Astrocyte of the spinal cord (primary cell): ENCODE data around the gene UPK1B.

Experiments used
- DNase-seq: peaks from one replicate; pipeline ENCODE4 v3.0.0; 2011; ENCODE audit warnings: low read depth, low spot score
- H3K4me3 ChIP-seq: 2 replicates; pipeline ENCODE4 v1.5.1; 2011; ENCODE audit warnings: low read depth, mild to moderate bottlenecking, low read length, moderate library complexity
- in situ Hi-C: cut with HindIII; loops from 2 replicates; pipeline ENCODE4 v1.10.0; 2017; ENCODE audit warnings: low sequenced_read_pairs
- TF ChIP-seq, protein P1 (sequence below): IDR thresholded peaks from 2 replicates; pipeline ENCODE4 v1.5.1; 2012; ENCODE audit warnings: low read depth, mild to moderate bottlenecking, low read length, inconsistent platforms

The UPK1B gene

GRCh38 chr3:119194237-119195150 is 21.1 kb downstream of the UPK1B start:
- TF ChIP-seq, protein P1, sequence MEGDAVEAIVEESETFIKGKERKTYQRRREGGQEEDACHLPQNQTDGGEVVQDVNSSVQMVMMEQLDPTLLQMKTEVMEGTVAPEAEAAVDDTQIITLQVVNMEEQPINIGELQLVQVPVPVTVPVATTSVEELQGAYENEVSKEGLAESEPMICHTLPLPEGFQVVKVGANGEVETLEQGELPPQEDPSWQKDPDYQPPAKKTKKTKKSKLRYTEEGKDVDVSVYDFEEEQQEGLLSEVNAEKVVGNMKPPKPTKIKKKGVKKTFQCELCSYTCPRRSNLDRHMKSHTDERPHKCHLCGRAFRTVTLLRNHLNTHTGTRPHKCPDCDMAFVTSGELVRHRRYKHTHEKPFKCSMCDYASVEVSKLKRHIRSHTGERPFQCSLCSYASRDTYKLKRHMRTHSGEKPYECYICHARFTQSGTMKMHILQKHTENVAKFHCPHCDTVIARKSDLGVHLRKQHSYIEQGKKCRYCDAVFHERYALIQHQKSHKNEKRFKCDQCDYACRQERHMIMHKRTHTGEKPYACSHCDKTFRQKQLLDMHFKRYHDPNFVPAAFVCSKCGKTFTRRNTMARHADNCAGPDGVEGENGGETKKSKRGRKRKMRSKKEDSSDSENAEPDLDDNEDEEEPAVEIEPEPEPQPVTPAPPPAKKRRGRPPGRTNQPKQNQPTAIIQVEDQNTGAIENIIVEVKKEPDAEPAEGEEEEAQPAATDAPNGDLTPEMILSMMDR, result no peak
- in situ Hi-C loops, result no loop called here
- H3K4me3 ChIP-seq, result no peak overlapping the region
- peak; percentile 6 for DNase-seq

- in situ Hi-C loops, result no loop called here
- H3K4me3 ChIP-seq, result no peak overlapping the region
- TF ChIP-seq, protein P1, result no peak
- DNase-seq, result no peak
Measured at GRCh38 chr3:119195151-119195476, 21.7 kb downstream of the UPK1B start.

DNA sequence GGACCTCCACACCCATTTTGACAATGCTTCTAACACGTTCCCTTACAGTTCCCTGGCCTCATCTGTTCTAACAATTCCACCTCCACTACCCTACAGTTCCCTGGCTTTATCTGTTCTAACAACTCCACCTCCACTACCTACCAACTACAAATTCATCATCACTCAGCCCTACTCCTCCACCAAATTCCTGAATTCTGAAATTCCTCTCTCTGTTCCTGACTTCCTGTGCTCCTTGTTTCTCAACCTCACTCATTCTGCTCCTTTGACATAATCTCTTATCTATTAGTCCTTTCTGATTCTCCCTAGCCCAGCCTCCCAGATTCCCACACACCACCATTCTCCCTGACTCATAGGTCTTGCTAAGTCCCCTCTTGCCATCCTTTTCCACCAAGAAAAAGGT is 22.5 kb downstream of the UPK1B start:
- H3K4me3 ChIP-seq, result no peak overlapping the region
- no peak for DNase-seq
- TF ChIP-seq, protein P1, result no peak
- in situ Hi-C loops, result no loop called here

DNA sequence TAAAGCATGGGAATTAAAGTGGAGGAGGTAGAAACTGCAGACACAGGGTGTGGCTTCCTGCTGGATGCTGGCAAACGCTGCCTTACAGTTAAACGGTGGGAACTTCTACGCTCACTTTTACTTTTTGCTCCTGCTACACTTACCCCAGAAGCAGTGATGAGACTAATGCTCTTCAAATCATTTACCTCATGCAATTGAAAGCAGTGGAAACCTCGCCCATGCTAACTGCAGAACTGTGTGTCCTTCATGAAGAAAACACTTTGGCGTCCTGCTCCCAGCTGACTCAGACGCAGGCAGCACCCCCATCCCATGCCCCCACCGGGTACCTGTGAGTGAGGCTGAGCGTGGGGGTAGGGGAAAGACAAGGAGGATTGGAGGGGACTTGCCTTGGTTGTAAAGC is 31.8 kb downstream of the UPK1B start:
- TF ChIP-seq, protein P1, result no peak
- no peak for DNase-seq
- in situ Hi-C loops, result no loop called here
- H3K4me3 ChIP-seq, result no peak overlapping the region

DNA sequence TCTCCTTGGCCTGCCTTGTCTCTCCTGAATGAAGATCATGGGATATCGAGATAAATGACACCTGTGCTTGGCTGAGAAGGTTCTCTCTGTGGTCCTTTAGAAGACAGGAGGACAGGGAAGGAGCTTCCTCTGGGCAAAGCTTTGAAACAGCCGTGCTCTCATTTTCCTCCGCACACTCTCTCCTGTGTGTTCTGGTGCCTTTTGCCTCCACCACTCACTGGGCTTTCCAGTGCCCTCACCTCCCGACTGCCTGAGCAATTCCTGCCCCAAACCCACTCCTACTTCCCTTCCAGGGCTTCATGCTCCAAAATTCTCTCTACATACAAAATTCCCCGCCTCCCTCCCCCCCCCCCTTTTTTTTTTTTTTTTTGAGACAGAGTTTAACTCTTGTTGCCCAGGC is 32.3 kb downstream of the UPK1B start:
- no peak overlapping the region for H3K4me3 ChIP-seq
- no peak for DNase-seq
- in situ Hi-C loops, result no loop called here
- TF ChIP-seq, protein P1, result no peak

- H3K4me3 ChIP-seq, result no peak overlapping the region
- DNase-seq, result no peak
- in situ Hi-C loops, result no loop called here
- TF ChIP-seq, protein P1, result no peak
Measured at GRCh38 chr3:119206611-119207511, 33.5 kb downstream of the UPK1B start.
